ENCODE results near the gene HIC1.

The HIC1 gene

DNA sequence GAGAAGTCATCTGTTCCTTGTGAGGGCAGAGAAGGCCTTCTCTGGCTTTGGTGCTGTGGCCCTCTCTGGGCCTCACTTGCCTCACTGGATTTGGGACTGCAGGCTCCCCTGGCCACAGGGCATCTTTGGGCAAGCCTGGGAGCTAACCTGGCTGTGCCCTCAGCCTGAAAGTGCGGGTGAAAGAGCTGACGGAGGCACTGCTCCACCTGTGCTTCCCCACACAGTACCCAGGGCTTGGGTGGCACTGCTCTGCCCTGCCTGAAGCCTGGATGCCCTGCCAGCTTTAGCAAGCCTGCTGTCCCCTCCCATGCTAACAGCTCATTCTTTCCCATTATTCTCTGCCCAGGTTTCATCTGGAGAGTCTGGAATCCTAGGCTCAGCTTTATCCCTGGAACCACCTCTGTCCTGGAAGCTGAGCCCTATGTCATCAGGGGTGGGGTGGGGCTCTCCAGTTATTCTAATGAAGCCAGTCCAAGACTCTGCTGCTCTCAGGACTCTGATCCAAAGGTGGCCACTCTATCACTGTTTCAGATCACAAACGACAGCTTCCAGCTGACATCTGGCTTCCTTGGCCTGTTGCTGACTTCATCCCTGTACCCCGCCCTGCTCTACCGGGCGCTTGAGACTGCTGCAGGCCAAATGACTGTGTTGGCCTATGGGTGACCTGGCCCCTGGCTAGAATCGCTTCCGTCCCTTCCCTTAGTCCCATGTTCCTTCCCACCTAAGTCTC, 29.3 kb downstream of the HIC1 start:
- TF ChIP-seq ISL1 (CRISPR knock-in tag; IDR thresholded peaks at IDR 0.05) (no peak), ZNF70 (CRISPR knock-in tag; IDR thresholded peaks at IDR 0.05) (peak; percentile 62), ZNF565 (CRISPR knock-in tag; conservative IDR thresholded peaks at IDR 0.05; ENCODE audit: low read depth) (peak; percentile 39; the same call in 1 of the 2 replicates), TCF4 (CRISPR knock-in tag; IDR thresholded peaks at IDR 0.05; ENCODE audit: borderline replicate concordance) (peak; percentile 79), PPARA (CRISPR knock-in tag; IDR thresholded peaks at IDR 0.05; ENCODE audit: borderline replicate concordance) (0 out of 2 replicates have a peak, but pooled peaks have one; percentile 1), ARNTL (CRISPR knock-in tag; IDR thresholded peaks at IDR 0.05; ENCODE audit: borderline replicate concordance, low read depth) (no peak)
- TF ChIP-seq, protein P1, sequence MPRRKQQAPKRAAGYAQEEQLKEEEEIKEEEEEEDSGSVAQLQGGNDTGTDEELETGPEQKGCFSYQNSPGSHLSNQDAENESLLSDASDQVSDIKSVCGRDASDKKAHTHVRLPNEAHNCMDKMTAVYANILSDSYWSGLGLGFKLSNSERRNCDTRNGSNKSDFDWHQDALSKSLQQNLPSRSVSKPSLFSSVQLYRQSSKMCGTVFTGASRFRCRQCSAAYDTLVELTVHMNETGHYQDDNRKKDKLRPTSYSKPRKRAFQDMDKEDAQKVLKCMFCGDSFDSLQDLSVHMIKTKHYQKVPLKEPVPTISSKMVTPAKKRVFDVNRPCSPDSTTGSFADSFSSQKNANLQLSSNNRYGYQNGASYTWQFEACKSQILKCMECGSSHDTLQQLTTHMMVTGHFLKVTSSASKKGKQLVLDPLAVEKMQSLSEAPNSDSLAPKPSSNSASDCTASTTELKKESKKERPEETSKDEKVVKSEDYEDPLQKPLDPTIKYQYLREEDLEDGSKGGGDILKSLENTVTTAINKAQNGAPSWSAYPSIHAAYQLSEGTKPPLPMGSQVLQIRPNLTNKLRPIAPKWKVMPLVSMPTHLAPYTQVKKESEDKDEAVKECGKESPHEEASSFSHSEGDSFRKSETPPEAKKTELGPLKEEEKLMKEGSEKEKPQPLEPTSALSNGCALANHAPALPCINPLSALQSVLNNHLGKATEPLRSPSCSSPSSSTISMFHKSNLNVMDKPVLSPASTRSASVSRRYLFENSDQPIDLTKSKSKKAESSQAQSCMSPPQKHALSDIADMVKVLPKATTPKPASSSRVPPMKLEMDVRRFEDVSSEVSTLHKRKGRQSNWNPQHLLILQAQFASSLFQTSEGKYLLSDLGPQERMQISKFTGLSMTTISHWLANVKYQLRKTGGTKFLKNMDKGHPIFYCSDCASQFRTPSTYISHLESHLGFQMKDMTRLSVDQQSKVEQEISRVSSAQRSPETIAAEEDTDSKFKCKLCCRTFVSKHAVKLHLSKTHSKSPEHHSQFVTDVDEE (CRISPR knock-in tag; IDR thresholded peaks at IDR 0.05) = peak; percentile 93
- peak; percentile 52 for ATAC-seq

DNA sequence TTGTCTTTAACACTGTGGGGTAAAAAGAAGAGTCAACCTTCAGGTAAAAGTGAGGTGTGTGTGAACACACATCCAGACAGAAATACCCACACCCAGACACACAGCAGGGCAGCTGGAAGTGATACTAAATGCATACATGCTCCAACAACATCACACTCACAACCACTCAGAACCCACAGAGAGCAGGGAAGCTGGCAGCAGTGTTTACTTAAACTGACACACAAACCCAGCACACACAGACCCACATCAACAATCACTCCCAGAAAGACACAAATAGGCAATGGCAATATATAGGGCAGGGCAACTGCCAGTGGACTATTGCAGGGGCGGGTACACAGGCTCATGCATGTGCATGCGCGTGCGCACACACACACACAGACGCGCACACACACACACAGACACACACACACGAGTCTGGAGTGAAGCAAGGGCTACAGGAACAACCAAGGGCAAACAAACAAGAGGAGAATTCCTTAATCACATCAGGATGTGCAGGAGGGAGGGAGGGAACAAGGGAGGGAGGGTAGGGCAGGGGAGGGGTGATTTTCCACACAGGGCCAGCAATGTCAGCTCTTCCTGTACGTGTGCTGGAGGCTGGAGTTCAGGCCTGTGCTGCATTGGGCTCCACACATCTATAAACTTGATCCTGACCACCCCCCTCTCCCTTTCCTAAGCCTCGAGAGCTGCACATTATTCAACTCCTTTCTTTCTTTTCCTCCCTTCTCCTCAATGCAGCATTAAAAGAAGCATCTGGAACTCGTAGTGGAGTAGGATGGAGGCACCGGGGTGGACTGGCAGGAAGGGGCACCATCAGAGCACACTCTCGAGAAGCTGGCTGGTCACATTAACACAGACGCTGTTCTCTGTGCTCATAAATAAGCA, 30.1 kb downstream of the HIC1 start:
- ATAC-seq = peak; percentile 67
- no peak for TF ChIP-seq ZC3H10 (CRISPR knock-in tag; IDR thresholded peaks at IDR 0.05)
- no peak for TF ChIP-seq ZNF8 (CRISPR knock-in tag; IDR thresholded peaks at IDR 0.05)
- TF ChIP-seq ARNTL (CRISPR knock-in tag; IDR thresholded peaks at IDR 0.05; ENCODE audit: borderline replicate concordance, low read depth) = peak; percentile 68
- TF ChIP-seq ISL1 (CRISPR knock-in tag; IDR thresholded peaks at IDR 0.05) = no peak
- peak; percentile 48; the same call in 1 of the 2 replicates for TF ChIP-seq BACH2 (CRISPR knock-in tag; IDR thresholded peaks at IDR 0.05; ENCODE audit: borderline replicate concordance)
- TF ChIP-seq, protein P2, sequence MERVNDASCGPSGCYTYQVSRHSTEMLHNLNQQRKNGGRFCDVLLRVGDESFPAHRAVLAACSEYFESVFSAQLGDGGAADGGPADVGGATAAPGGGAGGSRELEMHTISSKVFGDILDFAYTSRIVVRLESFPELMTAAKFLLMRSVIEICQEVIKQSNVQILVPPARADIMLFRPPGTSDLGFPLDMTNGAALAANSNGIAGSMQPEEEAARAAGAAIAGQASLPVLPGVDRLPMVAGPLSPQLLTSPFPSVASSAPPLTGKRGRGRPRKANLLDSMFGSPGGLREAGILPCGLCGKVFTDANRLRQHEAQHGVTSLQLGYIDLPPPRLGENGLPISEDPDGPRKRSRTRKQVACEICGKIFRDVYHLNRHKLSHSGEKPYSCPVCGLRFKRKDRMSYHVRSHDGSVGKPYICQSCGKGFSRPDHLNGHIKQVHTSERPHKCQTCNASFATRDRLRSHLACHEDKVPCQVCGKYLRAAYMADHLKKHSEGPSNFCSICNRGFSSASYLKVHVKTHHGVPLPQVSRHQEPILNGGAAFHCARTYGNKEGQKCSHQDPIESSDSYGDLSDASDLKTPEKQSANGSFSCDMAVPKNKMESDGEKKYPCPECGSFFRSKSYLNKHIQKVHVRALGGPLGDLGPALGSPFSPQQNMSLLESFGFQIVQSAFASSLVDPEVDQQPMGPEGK (CRISPR knock-in tag; IDR thresholded peaks at IDR 0.05; ENCODE audit: borderline replicate concordance) = no peak
- no peak for TF ChIP-seq TOX (CRISPR knock-in tag; IDR thresholded peaks at IDR 0.05; ENCODE audit: borderline replicate concordance)
- TF ChIP-seq CSDC2 (CRISPR knock-in tag; IDR thresholded peaks at IDR 0.05) = no peak
- 0 out of 2 replicates have a peak, but pooled peaks have one; percentile 9 for TF ChIP-seq PPARA (CRISPR knock-in tag; IDR thresholded peaks at IDR 0.05; ENCODE audit: borderline replicate concordance)
- TF ChIP-seq ESRRG (CRISPR knock-in tag; IDR thresholded peaks at IDR 0.05) = peak; percentile 93; the same call in 1 of the 2 replicates
- no peak for TF ChIP-seq ZFP30 (CRISPR knock-in tag; IDR thresholded peaks at IDR 0.05)
- no peak for TF ChIP-seq ZFP3 (CRISPR knock-in tag; IDR thresholded peaks at IDR 0.05)
- peak; percentile 89 for TF ChIP-seq ZNF70 (CRISPR knock-in tag; IDR thresholded peaks at IDR 0.05)
- peak; percentile 5; the same call in 1 of the 2 replicates for TF ChIP-seq SNAI2 (CRISPR knock-in tag; IDR thresholded peaks at IDR 0.05)
- peak; percentile 6; the same call in 1 of the 2 replicates for TF ChIP-seq RARB (CRISPR knock-in tag; IDR thresholded peaks at IDR 0.05)
- TF ChIP-seq, protein P3, sequence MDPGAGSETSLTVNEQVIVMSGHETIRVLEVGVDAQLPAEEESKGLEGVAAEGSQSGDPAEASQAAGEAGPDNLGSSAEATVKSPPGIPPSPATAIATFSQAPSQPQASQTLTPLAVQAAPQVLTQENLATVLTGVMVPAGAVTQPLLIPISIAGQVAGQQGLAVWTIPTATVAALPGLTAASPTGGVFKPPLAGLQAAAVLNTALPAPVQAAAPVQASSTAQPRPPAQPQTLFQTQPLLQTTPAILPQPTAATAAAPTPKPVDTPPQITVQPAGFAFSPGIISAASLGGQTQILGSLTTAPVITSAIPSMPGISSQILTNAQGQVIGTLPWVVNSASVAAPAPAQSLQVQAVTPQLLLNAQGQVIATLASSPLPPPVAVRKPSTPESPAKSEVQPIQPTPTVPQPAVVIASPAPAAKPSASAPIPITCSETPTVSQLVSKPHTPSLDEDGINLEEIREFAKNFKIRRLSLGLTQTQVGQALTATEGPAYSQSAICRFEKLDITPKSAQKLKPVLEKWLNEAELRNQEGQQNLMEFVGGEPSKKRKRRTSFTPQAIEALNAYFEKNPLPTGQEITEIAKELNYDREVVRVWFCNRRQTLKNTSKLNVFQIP (CRISPR knock-in tag; IDR thresholded peaks at IDR 0.05; ENCODE audit: borderline replicate concordance, low read depth) = no peak
- TF ChIP-seq, protein P4, sequence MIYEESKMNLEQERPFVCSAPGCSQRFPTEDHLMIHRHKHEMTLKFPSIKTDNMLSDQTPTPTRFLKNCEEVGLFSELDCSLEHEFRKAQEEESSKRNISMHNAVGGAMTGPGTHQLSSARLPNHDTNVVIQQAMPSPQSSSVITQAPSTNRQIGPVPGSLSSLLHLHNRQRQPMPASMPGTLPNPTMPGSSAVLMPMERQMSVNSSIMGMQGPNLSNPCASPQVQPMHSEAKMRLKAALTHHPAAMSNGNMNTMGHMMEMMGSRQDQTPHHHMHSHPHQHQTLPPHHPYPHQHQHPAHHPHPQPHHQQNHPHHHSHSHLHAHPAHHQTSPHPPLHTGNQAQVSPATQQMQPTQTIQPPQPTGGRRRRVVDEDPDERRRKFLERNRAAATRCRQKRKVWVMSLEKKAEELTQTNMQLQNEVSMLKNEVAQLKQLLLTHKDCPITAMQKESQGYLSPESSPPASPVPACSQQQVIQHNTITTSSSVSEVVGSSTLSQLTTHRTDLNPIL (CRISPR knock-in tag; IDR thresholded peaks at IDR 0.05; ENCODE audit: low read depth) = no peak
- no peak for TF ChIP-seq GLIS3 (CRISPR knock-in tag; IDR thresholded peaks at IDR 0.05)
- TF ChIP-seq, protein P1 (CRISPR knock-in tag; IDR thresholded peaks at IDR 0.05) = peak; percentile 80
- TF ChIP-seq ZNF565 (CRISPR knock-in tag; conservative IDR thresholded peaks at IDR 0.05; ENCODE audit: low read depth) = 0 out of 2 replicates have a peak, but pooled peaks have one; percentile 9
- TF ChIP-seq OSR1 (CRISPR knock-in tag; IDR thresholded peaks at IDR 0.05) = no peak
- peak; percentile 42 for TF ChIP-seq TCF4 (CRISPR knock-in tag; IDR thresholded peaks at IDR 0.05; ENCODE audit: borderline replicate concordance)
- TF ChIP-seq, protein P5, sequence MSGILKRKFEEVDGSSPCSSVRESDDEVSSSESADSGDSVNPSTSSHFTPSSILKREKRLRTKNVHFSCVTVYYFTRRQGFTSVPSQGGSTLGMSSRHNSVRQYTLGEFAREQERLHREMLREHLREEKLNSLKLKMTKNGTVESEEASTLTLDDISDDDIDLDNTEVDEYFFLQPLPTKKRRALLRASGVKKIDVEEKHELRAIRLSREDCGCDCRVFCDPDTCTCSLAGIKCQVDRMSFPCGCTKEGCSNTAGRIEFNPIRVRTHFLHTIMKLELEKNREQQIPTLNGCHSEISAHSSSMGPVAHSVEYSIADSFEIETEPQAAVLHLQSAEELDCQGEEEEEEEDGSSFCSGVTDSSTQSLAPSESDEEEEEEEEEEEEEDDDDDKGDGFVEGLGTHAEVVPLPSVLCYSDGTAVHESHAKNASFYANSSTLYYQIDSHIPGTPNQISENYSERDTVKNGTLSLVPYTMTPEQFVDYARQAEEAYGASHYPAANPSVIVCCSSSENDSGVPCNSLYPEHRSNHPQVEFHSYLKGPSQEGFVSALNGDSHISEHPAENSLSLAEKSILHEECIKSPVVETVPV (CRISPR knock-in tag; IDR thresholded peaks at IDR 0.05) = no peak
